Upper lobe of left lung (tissue), 4 donors: ENCODE results near the gene DPP10.

Experiments
- CTCF ChIP-seq, 6 experiments: fragments of 450-650 bp in 4 of 6; fragments of 200-600 bp in 2 of 6; sonication (generic) in 2 of 6; IDR thresholded peaks; one replicate each; pipeline ENCODE4 v1.5.1; 2016 to 2019; ENCODE audit warnings: antibody characterized with exemption in 6 of 6
- POLR2A ChIP-seq, 4 donors: fragments of 450-650 bp; IDR thresholded peaks; one replicate each; pipeline ENCODE4 v1.5.1; 2016 to 2017; ENCODE audit warnings: antibody characterized with exemption in 4 of 4, mild to moderate bottlenecking in 2 of 4

DNA sequence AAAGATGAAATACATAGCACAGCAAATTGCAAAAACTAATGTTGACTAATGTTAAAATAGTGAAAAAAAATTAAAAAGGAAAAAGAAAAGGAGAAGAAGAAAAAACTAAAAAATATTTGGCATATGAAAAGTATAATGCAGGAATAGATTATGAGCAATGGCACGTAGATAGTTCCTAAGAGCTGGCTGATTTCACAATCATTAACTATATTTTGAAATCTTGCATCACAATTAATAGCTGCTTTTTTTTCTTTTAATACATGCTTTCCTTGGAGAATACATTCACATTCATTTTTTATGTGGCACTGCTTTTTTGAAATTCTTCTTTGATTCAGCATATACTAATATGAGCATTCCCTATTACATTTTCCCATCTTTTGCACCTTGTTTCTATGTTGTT is 299.8 kb downstream of the DPP10 start:
- TF ChIP-seq CTCF (IDR thresholded peaks at IDR 0.05) (no peak), POLR2A (IDR thresholded peaks at IDR 0.05) (no peak)
